Colon (tissue), 2 donors: ENCODE measurements around the gene GABPB2.

Experiments used
- FAIRE-seq: peaks from 2 replicates; lab custom pipeline; 2012; peaks lifted over from hg19 to GRCh38; lab: Jason Lieb, UNC
- donor health status: control.
- donor health status: control.

GABPB2 gene

DNA sequence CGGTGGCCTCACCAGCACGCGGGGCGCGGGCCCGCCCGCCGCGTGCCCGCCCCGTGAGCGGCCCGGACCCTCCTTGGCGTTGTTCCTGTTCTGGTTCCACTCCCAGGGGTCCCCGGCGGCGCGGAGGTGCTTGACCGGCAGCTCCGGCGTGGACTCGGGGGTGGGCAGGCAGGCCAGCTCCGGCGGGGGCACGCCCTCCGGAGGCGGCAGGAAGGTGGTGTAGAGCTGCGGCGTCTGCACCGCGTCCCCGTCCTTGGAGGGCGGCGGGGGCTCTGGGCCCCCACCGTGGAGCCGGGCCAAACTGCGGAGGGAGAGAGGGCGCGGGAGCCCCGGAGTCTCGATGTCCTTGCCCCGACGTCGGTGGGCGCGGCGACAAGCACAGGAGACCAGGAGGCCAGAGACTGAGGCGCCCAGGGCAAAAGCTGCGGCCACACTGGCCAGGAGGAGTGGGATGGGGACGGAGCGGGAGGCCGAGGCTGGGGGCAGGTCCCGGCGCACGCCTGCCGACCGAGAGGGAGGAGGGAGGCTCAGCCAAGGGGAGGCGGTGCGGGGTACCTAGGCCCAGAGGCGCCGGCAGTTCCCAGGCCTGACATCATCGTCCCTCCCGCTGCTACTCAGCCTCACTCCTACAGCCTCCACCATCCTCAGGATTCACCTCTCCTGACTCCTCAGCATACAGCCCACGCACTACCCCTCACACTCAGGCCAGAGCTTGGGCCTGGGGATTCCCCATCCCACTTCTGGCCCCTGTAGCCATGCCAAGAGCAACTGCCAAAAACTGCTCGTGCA lies 62.7 kb downstream of the GABPB2 start:
- FAIRE-seq = no peak

- FAIRE-seq = no peak
Measured at GRCh38 chr1:151134396-151134795, 63.8 kb downstream of the GABPB2 start.

DNA sequence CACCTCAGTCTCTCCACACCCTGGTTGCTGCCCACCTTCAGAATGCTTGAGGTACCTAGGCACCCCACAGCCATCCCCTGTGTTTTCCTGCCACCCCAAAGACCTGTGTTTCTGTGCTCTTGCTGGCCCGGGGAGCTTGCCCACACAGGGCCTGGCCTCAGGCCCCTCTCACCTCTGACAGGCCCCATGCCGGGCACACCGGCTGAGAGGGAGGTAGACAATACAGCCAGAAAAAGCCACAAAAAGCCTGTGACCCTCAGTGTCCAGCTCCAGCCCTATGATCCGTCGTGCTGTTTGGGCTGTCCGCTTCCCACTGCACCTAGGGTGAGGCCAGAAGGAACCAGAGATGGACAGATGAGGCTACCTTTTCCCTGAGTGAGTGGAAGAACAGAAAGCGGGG lies 64.4 kb downstream of the GABPB2 start:
- FAIRE-seq = no peak

- FAIRE-seq = no peak
Measured at GRCh38 chr1:151135433-151136385, 65.1 kb downstream of the GABPB2 start.

GRCh38 chr1:151137789-151138188 lies 67.2 kb downstream of the GABPB2 start:
- no peak for FAIRE-seq

DNA sequence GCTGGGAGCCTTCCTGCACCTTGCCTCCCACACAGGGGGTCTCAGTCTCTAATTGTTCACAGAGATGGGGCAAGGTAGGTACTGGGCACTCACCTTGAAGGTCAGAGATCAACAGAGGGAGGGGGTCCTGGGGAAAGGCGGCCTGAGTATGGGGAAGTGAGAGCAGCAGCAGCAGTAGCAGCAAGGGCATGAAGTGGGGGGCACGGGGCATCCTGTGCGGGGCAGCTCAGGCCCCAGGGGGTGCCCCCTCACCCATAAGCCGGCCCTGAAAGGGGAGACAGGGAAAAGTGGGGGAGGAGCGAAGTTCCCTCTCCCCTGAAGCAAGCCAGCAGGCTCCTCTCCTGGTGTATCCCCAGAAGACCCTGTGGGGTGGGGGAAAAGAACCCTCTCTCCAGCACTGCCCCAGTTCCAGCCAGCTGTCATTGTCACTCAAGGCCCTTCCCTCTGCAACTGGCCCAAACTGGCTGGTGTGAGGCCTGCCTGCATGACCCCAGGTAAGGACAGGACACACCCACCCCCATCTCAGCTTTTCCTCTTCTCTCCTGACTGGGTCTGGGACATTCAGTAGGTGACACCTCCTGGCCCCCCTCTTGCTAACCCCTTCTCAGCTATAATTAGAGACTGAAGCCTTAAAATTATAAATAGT lies 72.0 kb downstream of the GABPB2 start:
- FAIRE-seq = no peak

- FAIRE-seq = no peak
Measured at GRCh38 chr1:151143057-151143435, 72.5 kb downstream of the GABPB2 start.

- no peak for FAIRE-seq
Measured at GRCh38 chr1:151143986-151144385, 73.4 kb downstream of the GABPB2 start.

DNA sequence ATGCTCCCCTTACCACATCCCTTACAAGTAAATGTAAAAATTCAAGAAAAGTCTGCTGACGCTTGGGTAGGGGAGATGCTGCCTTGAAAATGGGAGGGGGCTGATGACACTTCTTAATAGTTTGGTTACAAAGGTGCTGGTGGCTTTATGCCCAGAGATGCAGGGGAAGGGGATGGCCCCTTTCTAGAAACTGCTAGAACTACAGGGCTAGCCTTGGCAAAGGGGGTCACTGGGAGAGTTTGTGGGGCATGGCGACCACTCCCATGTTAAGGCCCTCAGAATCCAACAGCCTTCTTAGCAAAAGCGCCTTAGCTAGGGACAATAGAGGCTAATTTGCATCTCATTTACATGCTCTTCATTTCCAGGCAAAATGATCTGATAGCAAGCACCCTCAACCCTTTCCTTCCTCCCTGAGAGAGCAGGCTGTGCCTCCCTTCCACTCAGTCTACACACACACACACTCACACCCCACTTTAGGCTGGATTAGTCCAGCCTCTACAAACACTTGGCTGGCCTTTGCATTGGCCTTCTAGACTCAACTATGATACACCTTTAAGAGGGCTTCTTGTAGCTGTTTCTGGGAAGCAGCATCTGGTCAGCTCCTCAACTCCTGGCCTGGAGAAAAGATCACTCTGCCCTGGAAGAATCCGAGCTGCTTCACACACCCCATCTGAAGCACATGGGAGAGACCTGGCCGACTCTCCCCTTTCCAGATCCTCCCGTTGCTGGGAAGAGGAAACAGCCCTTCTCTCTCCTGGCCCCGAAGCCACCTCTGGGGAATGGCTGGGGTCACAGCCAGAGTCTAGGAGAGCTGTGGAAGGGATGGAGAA lies 74.1 kb downstream of the GABPB2 start:
- no peak for FAIRE-seq

GRCh38 chr1:151145304-151146071 lies 74.9 kb downstream of the GABPB2 start:
- FAIRE-seq = no peak

- FAIRE-seq = no peak
Measured at GRCh38 chr1:151146072-151146411, 75.5 kb downstream of the GABPB2 start.

- no peak for FAIRE-seq
Measured at GRCh38 chr1:151146412-151147131, 76.0 kb downstream of the GABPB2 start, which contains the start of gene SEMA6C. TSS of gene SEMA6C (minus strand) at chr1:151146631. CDS start at chr1:151142621, 4,010 bp downstream.

DNA sequence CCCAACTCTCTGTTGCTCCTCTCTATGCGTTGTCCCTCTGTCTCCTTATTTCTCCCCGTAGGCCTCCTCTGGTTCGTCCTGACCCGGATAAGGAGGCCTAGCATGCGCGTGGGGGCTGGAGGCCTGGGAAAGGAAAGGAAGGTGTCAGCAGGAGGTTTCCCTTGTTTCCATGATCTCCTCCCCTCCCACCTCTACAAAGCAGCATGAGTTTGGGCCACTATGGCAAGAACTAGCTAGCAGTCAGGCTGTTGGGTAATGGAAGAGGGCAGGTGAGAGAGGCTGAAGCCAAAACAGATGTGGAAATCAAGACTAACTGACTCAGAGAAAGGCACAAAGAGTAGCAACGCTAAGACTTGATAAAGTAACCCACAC lies 76.6 kb downstream of the GABPB2 start:
- no peak for FAIRE-seq

DNA sequence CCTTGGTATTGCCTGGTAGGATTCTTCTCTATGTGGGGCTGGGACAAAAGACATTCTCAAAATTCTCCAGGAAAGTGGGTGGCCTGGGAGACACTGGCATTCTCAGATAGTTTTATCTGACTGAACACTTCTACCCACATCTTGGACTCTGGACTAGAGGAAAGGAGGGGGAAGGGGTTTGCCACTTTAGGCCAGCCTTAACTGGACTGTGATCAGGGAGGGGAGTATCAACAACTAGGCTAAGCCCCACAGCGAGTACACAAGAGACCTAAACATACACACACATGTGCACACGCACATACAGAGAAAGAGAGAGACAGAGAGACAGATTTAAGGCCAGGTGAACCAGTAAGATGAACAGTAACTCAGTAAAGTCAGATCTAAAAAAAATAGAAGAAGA lies 77.1 kb downstream of the GABPB2 start:
- no peak for FAIRE-seq

DNA sequence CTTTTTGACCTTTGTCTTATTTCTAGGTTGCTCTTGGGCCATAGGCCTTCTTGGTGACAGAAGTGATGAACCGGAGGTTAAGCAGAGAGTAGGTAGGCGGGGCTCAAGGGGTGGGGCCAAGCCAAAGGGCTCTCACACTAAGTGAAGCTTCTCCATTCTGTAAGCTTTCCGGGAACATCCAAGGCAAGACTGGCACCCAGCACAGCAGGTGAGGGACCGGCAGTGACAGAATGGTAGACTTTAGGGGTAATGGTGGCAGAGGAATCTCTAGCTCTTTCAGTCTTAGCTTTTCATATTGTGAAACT lies 85.9 kb downstream of the GABPB2 start, which contains the start of gene TNFAIP8L2:
Gene TNFAIP8L2 (plus strand): TSS at position 135 of the 305 bp plus-strand sequence. CDS start 2,049 bp downstream, outside the sequence.
- FAIRE-seq = no peak

DNA sequence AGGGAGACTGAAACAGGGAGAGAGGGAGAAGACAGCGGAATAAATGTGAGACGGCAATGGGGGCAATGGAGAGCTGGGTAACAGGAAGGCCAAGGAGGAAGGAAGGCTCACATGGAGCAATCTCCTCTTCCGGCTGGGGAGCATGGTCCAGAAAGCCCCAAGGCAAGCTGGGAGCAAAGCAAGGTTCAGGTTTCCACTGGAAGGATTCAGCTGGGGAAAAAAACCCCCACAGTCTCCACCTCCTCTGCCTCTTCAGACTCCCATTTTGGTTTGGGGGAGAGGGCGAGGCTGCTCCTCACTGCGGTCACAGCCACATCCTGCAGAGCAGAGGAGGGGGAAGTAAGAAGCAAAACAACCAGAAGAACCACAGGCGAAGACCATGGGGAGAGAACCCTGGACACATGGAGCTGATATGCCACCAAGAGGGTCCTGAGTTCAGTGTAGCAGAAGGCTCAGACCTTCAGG lies 86.5 kb downstream of the GABPB2 start:
- FAIRE-seq = no peak

DNA sequence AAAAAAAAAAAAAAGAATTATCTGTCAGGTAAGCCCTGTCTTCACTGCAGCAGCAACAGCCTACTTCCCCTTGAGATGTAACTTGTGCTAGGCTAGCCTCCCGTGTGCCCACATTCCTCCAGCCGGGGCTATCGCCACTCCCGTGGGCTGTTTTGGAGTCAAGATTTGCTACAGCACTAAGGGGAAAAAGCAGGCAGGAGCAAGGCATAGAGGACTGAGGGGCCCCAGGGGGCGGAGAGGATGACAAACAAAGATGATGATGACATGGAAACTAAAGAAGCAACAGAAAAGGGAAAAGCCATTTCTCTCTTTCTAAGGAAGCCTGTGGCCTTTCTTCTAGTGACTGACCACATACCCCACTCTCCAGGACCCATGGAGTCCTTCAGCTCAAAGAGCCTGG lies 87.8 kb downstream of the GABPB2 start:
- no peak for FAIRE-seq

GRCh38 chr1:151158751-151159251 lies 88.2 kb downstream of the GABPB2 start:
- no peak for FAIRE-seq

DNA sequence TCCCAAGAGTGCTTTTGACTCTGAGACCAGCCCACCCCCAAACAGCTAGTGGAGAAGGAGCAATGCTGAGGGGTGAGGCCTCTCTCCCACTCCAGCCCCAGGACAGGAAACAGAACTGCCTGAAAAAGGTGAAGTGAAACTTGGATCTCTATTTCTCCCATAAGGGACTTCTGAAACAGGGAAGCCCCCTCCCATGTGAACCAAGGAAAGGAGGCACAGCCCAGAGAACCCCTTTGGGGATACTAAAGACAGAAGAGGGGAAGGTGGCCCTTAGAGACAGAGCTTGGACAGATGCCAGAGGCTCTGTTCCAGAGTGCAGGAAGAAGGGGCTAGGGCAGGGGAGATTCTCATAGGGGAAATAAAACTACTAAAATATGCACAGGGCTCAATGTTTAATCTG lies 88.8 kb downstream of the GABPB2 start:
- FAIRE-seq = no peak

DNA sequence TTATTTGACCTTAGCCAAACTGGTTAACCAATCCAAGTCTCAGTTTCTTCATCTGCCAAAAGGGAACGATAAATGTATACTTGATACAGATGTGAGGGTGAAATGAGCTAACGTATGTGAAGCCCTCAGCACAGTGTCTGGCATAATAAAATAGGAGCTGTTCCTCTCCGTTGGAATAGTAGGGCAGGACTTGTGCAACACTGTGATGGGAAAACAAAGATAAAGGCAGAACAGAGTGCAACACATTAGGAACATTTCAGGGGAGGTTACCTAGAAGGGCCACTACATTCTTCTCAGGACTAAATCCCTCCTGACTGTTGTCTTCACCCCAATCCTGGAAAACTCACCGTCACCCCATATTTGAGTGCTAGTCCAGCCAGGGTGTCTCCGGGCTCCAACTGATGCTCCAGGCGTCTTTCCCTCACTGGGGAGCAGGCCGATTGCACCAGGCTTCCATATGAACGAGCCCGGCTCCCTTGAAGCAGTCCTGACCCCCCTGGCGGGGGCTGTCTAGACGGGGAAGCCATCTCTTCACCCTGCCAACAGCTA lies 94.2 kb downstream of the GABPB2 start:
- FAIRE-seq = no peak
